ENCODE measurements around the gene GALNTL6.

GRCh38 chr4:172772781-172773180 lies 959.6 kb downstream of the GALNTL6 start:
- TF ChIP-seq ZNF274 (IDR thresholded peaks at IDR 0.05; ENCODE audit: low read depth, low read length) (no peak), YY1 (IDR thresholded peaks at IDR 0.05; ENCODE audit: insufficient read depth, insufficient read length) (no peak), SUZ12 (IDR thresholded peaks at IDR 0.05; ENCODE audit: extremely low read depth, insufficient read depth, insufficient read length) (no peak)
